HG03565 (cell line): ENCODE results near the gene ZNF608.
A peak's percentile ranks its signal among the peaks of the same experiment; 100 is the strongest.

Experiments
- ATAC-seq: cut with Tn5 transposase; IDR thresholded peaks from one replicate; pipeline ENCODE4 v1.9.1; 2021; ENCODE audit warnings: mild to moderate bottlenecking, moderate library complexity; ENCODE audit not compliant: unreplicated experiment

ZNF608 gene

DNA sequence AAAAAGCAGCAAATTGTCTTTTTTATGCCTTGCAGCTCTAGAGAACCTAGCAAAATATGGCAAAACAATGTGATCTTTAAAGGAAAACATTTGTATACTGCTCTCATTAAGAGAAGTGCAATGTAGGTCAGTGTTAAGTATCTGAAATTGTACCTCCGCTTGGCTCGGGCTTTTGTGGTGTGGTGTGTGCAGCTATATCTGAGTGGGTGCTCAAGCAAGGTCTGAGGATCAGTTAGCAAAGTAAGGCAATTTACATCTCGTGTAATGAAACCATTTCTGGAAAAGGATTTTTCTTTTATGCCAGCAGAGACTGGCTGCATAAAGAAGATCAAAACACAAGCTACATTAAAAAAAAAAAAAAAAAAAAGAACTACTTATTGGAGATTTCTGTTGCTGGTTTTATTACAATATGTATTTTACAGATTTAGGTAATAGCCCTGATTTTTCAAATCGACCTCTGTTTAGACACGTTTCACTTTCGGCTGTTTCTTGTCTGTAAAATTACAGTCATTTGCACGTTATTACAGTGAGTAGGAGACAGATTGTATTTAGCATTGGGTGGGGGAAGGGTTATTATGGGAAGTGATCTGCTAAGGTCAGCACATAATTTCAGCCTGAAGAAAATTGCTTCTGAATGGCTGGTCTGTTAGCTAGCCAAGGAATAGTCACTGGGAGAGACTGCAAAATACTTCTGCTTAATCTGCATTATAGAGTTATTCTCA is 7.9 kb upstream of the ZNF608 start:
- ATAC-seq: no peak

- ATAC-seq: no peak
Measured at GRCh38 chr5:124752854-124753720, 6.6 kb upstream of the ZNF608 start.

DNA sequence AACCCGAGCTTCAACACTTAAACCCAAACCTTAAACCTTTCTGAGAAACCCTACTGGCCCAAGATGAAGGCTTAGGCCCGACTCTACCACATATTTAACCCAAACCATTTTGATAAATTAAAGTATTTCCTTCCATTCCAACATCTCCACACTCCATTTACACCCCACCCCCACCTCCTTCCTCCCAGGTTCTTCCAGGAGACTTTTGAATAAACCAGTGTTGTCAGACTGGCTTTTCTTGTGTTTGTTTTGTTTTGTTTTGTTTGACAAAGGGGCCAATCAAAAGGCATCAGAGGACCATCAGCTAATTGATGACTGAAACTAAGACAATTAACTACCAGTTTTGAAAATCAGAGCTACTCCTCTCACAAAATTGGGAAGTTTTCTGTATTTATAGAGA is 4.6 kb upstream of the ZNF608 start:
- ATAC-seq: no peak

GRCh38 chr5:124748687-124749594 is 2.5 kb upstream of the ZNF608 start:
- ATAC-seq: peak; percentile 89

GRCh38 chr5:124747791-124748686 is 1.6 kb upstream of the ZNF608 start:
- peak; percentile 45 for ATAC-seq

GRCh38 chr5:124746916-124747790 is 714 bp upstream of the ZNF608 start:
- no peak for ATAC-seq

DNA sequence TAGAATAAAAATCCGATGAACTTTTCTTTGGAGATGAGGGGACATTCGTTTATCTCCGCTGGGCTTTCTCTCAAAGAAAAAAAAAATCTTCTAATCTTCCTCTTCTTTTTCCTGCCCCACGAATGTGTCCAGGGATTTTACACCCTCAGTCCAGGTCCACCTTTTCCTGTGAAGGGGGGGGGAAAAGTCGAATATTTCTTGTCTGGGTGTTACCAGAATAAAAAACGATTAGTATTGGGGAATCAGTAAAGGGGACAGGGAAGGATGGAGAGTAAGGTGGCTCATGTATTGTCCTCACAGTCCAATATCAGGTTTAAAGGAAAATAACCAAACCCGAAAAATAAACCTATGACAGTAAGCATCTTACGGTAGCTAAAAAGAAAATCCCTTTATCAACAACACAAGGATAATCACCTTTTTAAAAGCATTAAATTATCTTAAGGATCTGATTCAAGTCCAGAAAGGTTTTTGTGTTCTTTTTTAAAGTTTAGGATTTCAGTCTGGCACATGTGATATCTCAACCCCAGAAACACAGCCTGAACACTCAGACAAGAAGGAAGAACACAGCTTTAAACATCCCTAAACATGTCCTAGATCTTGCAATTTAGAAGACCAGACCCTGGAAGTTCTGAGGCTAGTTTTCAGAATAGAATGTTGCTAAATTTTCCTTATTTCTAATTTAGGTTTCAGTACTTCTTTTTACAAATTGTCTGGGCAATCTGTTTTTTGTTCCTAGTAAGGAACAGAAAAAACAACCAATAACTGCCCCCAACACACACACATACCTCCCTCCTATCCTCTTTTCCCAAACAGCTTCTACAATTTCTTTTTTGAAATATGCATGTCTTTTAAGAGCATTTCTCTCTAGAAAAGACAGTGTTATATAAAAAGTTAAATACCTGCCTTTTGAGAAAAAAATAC is 1.2 kb downstream of the ZNF608 start:
- no peak for ATAC-seq

- ATAC-seq: no peak
Measured at GRCh38 chr5:124744170-124744971, 2.1 kb downstream of the ZNF608 start.

- no peak for ATAC-seq
Measured at GRCh38 chr5:124743602-124744169, 2.8 kb downstream of the ZNF608 start.

- no peak for ATAC-seq
Measured at GRCh38 chr5:124742983-124743601, 3.3 kb downstream of the ZNF608 start.

DNA sequence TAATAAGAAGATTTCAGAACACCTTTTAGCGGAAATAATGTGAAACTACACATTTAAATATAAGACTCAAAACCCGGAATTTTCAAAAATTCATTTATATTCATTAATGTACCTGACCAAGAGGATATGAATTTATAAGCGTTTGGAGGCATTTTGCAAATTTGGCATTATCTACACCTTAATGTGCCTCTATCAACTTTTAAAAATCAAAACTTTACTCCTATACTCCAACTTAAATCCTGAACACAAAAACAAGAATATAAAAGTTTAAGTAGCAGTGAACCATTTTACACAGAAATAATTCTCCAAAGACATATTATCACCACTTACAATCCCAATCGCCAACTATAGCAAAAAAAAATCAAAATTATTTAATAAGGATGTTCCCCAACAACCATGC is 3.9 kb downstream of the ZNF608 start:
- no peak for ATAC-seq

DNA sequence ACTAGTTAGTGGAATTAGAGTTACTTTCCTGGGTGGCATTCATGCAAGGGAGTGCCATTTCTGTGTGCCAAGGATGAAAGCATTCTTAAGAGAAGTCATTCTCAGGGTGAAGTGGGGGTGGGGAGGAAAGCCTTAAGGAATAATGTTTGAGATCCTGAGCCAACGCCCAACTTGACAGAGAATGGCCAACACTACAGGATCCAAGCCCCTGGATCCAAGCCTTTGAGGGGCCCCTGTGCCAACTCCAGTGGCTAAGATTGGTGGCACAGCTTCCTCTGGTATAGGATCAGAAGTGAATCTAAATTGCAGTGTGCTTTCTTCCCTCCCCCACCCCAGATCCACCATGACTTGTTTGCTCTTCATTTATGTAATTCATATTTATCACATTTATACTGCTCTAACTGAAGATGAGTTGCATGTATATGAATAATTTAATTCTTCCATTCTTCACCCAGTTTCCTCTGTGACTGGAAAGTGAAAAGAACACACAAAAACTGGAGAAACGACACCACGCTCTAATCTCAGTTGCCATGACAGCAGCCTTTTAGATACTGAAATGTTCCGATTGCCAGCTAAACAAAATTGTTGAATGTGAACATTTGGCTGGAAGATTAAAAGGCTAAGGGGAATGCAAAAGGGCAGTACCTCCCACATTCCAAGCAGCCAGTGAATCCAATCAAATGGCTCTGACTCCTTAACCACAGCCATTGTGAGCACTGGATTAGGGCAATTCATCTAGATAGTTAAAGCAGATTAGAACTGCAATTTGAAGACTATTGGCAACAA is 4.5 kb downstream of the ZNF608 start:
- ATAC-seq: no peak

DNA sequence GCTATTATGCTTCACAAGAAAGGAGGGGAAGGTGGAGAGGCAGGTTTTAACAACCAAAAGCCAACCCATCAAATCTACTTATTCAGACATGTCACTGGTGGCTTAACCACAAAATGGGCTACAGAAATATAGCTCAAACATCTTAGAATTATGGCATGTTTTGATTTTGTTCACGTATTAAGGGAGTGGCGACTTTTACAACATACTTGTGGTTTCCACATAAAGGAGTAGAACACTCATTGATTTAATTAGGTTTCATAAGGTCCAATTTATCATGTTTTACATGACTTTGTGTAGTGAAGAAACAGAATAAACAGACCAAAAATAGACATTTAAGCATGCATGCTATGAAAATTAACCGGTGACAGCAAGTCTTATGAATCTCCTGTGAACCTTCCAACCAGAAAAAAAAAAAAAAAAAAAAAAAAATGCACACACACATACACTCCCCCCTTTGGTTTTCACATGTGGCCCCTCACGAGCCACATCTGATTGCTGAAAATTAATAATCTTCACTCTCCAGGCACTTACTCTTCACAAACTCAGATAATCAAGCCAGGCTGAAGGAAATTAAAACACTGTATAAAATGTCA is 5.4 kb downstream of the ZNF608 start:
- no peak for ATAC-seq

- ATAC-seq: no peak
Measured at GRCh38 chr5:124740071-124740470, 6.4 kb downstream of the ZNF608 start.

DNA sequence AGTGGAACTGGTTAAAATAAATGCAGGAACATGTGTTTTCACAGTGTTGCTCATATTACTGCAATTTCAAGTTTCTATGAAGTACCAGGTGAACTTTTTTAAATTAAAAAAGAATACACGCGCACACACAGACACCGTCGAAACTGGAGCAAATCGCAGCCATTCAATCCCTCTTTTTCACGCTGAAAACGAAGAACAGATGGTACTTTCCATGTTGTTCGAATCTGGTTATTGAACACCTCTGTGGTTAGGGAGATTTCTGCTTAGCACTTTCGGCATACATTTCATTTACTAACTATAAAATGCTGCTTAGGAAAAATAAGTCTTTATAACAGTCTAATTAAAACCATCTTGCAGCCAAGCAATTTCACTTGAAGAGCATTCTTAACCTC is 6.8 kb downstream of the ZNF608 start:
- ATAC-seq: no peak
